BLaER1 (cell line): Measurements from ENCODE around the gene STAB1.

ENCODE experiments used
- H3K27ac ChIP-seq: shearing (Covaris generic); formaldehyde crosslinking; 2 replicates; pipeline ENCODE4 v1.8.1; 2022
- H3K27me3 ChIP-seq: shearing (Covaris generic); formaldehyde crosslinking; 2 replicates; pipeline ENCODE4 v1.8.1; 2022
- H3K36me3 ChIP-seq: shearing (Covaris generic); formaldehyde crosslinking; 2 replicates; pipeline ENCODE4 v1.8.1; 2022
- H3K4me1 ChIP-seq: shearing (Covaris generic); formaldehyde crosslinking; 2 replicates; pipeline ENCODE4 v1.8.1; 2022
- H3K4me2 ChIP-seq: shearing (Covaris generic); formaldehyde crosslinking; 2 replicates; pipeline ENCODE4 v1.8.1; 2022
- H3K4me3 ChIP-seq: shearing (Covaris generic); formaldehyde crosslinking; 2 replicates; pipeline ENCODE4 v1.8.1; 2022
- H3K9ac ChIP-seq: shearing (Covaris generic); formaldehyde crosslinking; 2 replicates; pipeline ENCODE4 v1.8.1; 2022
- H3K9me3 ChIP-seq: shearing (Covaris generic); formaldehyde crosslinking; 2 replicates; pipeline ENCODE4 v1.8.1; 2022
- H4K20me1 ChIP-seq: shearing (Covaris generic); formaldehyde crosslinking; 2 replicates; pipeline ENCODE4 v1.8.1; 2022
- Cebpa-rat ChIP-seq: shearing (Covaris generic); IDR thresholded peaks from 2 replicates; pipeline ENCODE4 v1.8.1; 2022

The STAB1 gene

GRCh38 chr3:52546111-52546901, 51.2 kb downstream of the STAB1 start:
- peaks cover 92% of the 10 kb centered on the region for H3K36me3 ChIP-seq

DNA sequence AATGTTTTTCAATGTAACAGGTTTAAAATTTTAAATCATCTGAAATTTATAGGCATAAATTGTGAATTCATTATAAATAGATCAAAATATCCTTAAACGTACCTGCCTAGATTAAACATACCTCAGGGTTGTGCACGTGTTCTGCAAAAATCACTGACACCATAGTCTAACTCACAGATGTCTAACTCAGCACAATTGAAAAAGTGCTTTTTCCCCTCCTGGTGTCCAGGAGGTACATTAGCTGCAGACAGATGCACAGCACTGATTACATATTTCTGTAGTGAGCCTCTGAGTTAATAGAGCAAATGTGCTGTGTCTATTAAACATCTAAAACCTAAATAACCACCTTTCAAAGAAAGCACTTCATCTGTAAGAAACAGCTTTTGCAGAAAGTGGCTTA, 52.0 kb downstream of the STAB1 start:
- Histone ChIP-seq H3K4me3 (no peak overlapping the region), H4K20me1 (peaks cover 61% of the 10 kb centered on the region), H3K9me3 (no peaks in the 10 kb centered on the region), H3K4me1 (no peaks in the 10 kb centered on the region), H3K27ac (no peak overlapping the region), H3K27me3 (no peaks in the 10 kb centered on the region), H3K4me2 (no peak overlapping the region), H3K9ac (no peak overlapping the region), H3K36me3 (peaks cover 92% of the 10 kb centered on the region)
- TF ChIP-seq Cebpa-rat: no peak

More at GRCh38 chr3:52546111-52546901, 51.2 kb downstream of the STAB1 start:
- H3K4me1 ChIP-seq: no peaks in the 10 kb centered on the region
- no peak for TF ChIP-seq Cebpa-rat
- H3K27ac ChIP-seq: no peak overlapping the region
- peaks cover 57% of the 10 kb centered on the region for H4K20me1 ChIP-seq
- H3K9me3 ChIP-seq: no peaks in the 10 kb centered on the region
- no peak overlapping the region for H3K4me2 ChIP-seq
- H3K27me3 ChIP-seq: no peaks in the 10 kb centered on the region
- H3K4me3 ChIP-seq: no peak overlapping the region
- H3K9ac ChIP-seq: no peak overlapping the region

DNA sequence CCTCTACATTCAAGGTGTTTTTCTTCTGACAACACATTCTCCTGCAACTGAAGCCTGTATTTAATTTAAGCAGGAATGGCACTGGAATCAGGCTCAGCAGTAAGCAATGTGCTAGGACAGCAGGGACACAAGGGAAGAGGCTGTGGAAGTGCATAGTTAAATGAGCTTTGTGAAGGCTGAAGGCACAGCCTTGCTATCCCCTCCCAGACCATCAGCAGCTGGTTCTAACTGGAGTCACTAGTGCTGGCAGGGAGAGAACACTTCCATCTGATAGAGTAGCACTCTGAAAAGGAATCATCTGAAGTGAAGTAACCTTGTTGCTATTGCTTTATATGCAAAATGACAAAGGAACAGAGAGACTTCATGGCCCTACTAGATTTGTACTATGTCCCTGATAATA, 56.0 kb downstream of the STAB1 start:
- H3K9ac ChIP-seq: no peak overlapping the region
- no peak for TF ChIP-seq Cebpa-rat

GRCh38 chr3:52552089-52552488, 57.0 kb downstream of the STAB1 start:
- Histone ChIP-seq H4K20me1 (peaks cover 60% of the 10 kb centered on the region), H3K27me3 (no peaks in the 10 kb centered on the region; the same call in 1 of the 2 replicates), H3K9me3 (no peaks in the 10 kb centered on the region), H3K27ac (no peak overlapping the region), H3K4me2 (no peak overlapping the region), H3K36me3 (peaks cover 98% of the 10 kb centered on the region), H3K4me3 (no peak overlapping the region), H3K9ac (no peak overlapping the region), H3K4me1 (no peaks in the 10 kb centered on the region)
- no peak for TF ChIP-seq Cebpa-rat

More for the DNA sequence above, 56.0 kb downstream of the STAB1 start:
- no peak overlapping the region for H3K4me2 ChIP-seq
- peaks cover 56% of the 10 kb centered on the region for H4K20me1 ChIP-seq
- no peak overlapping the region for H3K4me3 ChIP-seq
- peaks cover 98% of the 10 kb centered on the region for H3K36me3 ChIP-seq
- no peaks in the 10 kb centered on the region; the same call in 1 of the 2 replicates for H3K27me3 ChIP-seq
- H3K27ac ChIP-seq: no peak overlapping the region
- H3K9me3 ChIP-seq: no peaks in the 10 kb centered on the region
- H3K4me1 ChIP-seq: no peaks in the 10 kb centered on the region

DNA sequence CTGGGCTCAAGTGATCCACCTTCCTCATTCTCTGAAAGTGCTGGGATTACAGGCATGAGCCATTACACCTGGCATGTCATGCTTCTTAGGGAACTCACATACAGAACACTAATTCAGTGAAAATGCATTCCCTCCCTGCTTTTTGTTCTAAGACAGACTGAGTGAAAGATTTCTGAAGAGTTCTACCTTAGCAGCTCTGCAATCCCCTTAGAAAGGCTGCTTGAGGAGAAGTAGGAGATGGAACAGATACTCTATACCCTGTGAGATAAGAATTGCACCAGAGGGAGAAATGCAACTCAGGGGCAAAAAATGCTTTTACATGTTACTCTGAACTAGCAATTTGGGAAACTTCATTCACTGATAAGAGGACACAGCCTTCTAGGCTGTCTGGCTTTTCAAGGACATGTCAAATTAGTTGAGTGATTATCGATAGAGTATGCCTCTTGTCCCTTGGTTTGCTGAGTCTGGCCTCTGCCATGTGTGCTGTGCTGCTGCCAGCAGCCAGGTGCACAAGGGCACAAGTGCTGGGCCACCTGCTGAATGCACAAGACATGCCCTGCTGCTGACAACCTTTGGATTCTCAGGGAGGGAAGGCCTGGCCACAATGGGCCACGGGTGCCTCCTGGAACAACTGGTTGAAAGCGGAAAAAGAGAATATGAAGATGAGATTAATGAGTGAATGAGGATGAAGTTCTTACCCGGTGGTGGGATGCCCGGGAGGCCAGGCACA, 59.1 kb downstream of the STAB1 start:
- Histone ChIP-seq H3K36me3 (peaks cover 98% of the 10 kb centered on the region), H3K9me3 (no peaks in the 10 kb centered on the region), H3K4me1 (no peaks in the 10 kb centered on the region), H4K20me1 (peaks cover 54% of the 10 kb centered on the region), H3K9ac (no peak overlapping the region), H3K4me3 (no peak overlapping the region), H3K27ac (no peak overlapping the region), H3K4me2 (no peak overlapping the region), H3K27me3 (no peaks in the 10 kb centered on the region; the same call in 1 of the 2 replicates)
- TF ChIP-seq Cebpa-rat: no peak

DNA sequence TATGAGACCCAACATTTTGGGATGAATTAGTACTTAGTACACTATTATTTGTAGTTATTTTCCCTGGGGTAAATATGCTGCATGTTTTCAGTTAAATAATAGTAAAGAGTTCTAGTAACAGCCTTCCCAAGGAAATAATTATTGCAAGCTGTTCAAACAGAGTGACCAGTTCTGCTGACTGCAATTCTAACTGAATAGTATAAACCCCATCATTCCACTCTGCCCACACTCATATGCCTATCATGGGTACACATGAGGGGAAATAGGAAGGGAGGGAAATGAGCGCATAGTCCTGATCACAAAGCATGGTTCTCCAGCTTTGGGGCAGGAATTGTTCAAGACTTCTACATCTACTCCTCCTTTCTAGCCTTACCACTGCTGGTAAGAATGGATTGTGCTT, 59.9 kb downstream of the STAB1 start:
- Histone ChIP-seq H3K27ac (no peak overlapping the region), H4K20me1 (peaks cover 54% of the 10 kb centered on the region), H3K9ac (no peak overlapping the region), H3K9me3 (no peaks in the 10 kb centered on the region), H3K4me3 (no peak overlapping the region), H3K4me1 (no peaks in the 10 kb centered on the region), H3K36me3 (peaks cover 98% of the 10 kb centered on the region), H3K4me2 (no peak overlapping the region), H3K27me3 (no peaks in the 10 kb centered on the region; the same call in 1 of the 2 replicates)
- no peak for TF ChIP-seq Cebpa-rat

DNA sequence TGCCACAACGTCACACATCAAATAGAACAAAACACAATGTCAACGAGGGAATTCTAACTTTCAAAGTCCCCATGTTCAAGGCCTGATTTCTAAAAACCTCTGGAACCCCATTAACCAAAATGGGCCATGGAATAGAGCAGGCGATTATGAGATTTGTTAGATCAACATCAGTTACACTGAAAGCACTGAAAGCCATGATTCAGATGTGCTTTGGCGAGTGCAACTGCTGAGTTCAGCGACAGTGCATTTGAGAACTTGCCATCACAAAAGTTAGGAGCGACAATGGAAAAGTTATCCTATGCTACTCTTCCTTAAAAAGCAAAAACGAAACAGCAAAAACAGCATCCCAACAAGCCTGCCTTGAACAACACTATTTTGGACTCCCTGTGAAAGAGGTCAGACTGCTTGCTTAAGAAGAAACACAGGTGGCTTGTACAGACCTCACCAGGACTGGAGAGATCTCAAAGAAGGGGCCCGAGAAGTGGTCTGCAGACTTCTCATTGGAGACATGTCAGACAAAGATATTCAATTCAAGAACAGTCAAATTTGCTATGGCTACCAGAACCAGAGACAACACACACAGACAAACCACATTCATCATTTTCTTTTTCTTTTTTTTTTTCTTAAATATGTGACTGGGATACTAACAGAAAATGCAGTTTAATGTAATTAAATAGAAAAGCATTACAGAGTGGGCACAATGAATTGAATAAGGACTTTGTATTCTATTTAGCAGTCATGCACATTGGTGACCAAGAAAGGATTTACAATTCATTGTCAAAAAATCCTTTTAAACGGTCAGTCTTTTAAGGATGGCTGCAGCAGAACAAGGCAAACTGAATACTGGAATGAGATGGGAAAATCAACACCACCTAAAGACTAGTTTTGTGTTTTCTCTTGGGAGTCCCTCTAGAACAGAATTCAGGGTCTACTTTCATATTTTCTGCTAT, 62.1 kb downstream of the STAB1 start:
- Histone ChIP-seq H3K27ac (no peak overlapping the region), H4K20me1 (peaks cover 35% of the 10 kb centered on the region)
- TF ChIP-seq Cebpa-rat: no peak

GRCh38 chr3:52558436-52558835, 63.3 kb downstream of the STAB1 start:
- Histone ChIP-seq H3K9ac (no peak overlapping the region), H3K36me3 (peaks cover 98% of the 10 kb centered on the region), H3K4me2 (no peak overlapping the region), H4K20me1 (peaks cover 26% of the 10 kb centered on the region), H3K4me3 (no peak overlapping the region), H3K27me3 (no peaks in the 10 kb centered on the region), H3K9me3 (no peaks in the 10 kb centered on the region), H3K4me1 (no peaks in the 10 kb centered on the region), H3K27ac (no peak overlapping the region)
- TF ChIP-seq Cebpa-rat: no peak

More for the DNA sequence above, 62.1 kb downstream of the STAB1 start:
- Histone ChIP-seq H3K9me3 (no peaks in the 10 kb centered on the region), H3K4me2 (no peak overlapping the region), H3K4me3 (no peak overlapping the region), H3K27me3 (no peaks in the 10 kb centered on the region; the same call in 1 of the 2 replicates), H3K36me3 (peaks cover 98% of the 10 kb centered on the region), H3K4me1 (no peaks in the 10 kb centered on the region), H3K9ac (no peak overlapping the region)

DNA sequence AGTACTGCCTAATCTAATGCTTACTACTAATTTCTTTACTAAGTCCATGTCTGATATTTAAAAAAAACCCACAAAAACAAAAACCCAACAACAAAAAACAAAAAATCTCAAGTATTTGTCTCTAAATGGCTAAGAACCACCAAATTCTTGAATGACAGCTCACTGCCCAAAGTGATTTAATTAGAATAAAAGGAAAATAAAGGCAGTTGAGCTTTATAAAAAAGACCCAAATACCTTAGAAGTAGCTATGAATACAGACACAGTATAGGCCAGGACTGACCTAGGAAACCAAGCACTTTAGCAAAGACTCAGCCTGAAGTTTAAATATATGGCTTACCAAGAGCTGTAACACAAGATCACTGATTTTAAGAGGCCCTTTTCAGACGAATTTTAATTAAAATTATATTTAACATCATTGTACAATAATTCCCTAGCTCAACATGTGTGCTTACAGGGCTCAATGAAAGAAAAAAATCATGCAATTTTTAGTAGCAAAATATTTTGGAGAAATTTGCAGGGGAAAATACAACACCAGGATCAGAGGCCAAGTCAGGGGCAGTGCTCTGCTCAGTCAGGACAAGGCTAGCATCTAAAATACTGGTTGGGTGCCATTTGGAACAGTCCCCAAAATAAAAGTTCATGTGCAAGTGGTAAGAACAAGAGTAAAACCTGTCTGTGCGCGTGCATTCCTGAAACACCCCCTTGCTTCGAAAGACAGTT, 66.0 kb downstream of the STAB1 start:
- no peak for TF ChIP-seq Cebpa-rat
- no peak overlapping the region for H3K4me2 ChIP-seq
- no peak overlapping the region for H3K9ac ChIP-seq
- H3K36me3 ChIP-seq: peaks cover 99% of the 10 kb centered on the region
- H3K9me3 ChIP-seq: no peaks in the 10 kb centered on the region
- H4K20me1 ChIP-seq: peaks cover 8% of the 10 kb centered on the region
- H3K4me1 ChIP-seq: no peaks in the 10 kb centered on the region
- no peak overlapping the region for H3K4me3 ChIP-seq
- H3K27ac ChIP-seq: no peak overlapping the region
- no peaks in the 10 kb centered on the region for H3K27me3 ChIP-seq
